OCI-LY1 (cell line): Measurements from ENCODE around the gene PSORS1C1.

ENCODE experiments used
- EZH2 ChIP-seq: fragments of 200-600 bp; sonication (generic), shearing (Covaris generic); IDR thresholded peaks from 2 replicates; pipeline ENCODE4 v1.8.0; 2017; ENCODE audit warnings: borderline replicate concordance, mixed run types, mild to moderate bottlenecking, antibody characterized with exemption, low read length, moderate library complexity, mixed read lengths
- TF ChIP-seq, protein P1 (sequence below): fragments of 200-600 bp; sonication (generic), shearing (Covaris generic); IDR thresholded peaks from 2 replicates; pipeline ENCODE4 v1.5.1; 2017; ENCODE audit warnings: mild to moderate bottlenecking, antibody characterized with exemption, low read length, moderate library complexity, mixed read lengths

DNA sequence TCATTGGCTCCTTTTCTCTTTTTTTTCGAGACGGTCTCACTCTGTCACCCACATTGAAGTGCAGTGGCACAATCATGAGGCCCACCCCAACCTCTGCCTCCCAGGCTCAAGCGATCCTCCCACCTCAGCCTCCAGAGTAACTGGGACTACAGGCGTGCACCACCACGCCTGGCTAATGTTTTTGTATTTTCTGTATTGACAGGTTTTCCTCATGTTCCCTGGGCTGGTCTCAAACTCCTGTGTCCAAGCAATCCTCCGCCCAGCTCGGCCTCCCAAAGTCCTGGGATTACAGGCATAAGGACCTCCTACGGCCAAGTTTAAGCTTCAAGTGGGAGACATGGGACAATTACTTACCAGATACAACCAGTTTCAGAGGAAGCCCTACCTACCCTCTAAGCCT, 65.3 kb downstream of the PSORS1C1 start:
- TF ChIP-seq, protein P1, sequence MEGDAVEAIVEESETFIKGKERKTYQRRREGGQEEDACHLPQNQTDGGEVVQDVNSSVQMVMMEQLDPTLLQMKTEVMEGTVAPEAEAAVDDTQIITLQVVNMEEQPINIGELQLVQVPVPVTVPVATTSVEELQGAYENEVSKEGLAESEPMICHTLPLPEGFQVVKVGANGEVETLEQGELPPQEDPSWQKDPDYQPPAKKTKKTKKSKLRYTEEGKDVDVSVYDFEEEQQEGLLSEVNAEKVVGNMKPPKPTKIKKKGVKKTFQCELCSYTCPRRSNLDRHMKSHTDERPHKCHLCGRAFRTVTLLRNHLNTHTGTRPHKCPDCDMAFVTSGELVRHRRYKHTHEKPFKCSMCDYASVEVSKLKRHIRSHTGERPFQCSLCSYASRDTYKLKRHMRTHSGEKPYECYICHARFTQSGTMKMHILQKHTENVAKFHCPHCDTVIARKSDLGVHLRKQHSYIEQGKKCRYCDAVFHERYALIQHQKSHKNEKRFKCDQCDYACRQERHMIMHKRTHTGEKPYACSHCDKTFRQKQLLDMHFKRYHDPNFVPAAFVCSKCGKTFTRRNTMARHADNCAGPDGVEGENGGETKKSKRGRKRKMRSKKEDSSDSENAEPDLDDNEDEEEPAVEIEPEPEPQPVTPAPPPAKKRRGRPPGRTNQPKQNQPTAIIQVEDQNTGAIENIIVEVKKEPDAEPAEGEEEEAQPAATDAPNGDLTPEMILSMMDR: no peak
- TF ChIP-seq EZH2: no peak
